Measurements from ENCODE around the gene CRTC3.

CRTC3 gene

DNA sequence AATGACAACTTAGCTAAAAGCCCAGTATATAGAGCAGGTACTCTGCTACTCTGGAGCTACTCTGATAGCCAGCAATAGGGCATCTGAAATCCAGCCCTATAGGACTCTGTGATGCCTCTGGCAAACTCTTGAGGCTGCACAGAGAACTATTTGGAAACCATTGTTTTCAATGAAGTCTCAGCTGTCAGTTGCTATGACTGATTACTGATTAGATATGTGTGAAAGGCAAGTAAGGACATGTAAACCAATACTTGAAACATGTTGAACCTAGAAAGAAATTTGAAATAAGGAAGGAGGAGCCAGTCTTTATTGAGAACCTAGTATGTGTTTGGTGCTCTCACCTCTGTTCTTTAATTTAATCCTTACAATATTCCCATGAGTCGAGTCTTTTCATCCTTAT lies 40.2 kb upstream of the CRTC3 start:
- DNase-seq (ENCODE audit: low read depth): no peak
- no peak for TF ChIP-seq CTCF (IDR thresholded peaks at IDR 0.05; ENCODE audit: low read depth, low read length, missing control alignments)
- H3K4me3 ChIP-seq (ENCODE audit: low read depth, low read length): no peak overlapping the region

DNA sequence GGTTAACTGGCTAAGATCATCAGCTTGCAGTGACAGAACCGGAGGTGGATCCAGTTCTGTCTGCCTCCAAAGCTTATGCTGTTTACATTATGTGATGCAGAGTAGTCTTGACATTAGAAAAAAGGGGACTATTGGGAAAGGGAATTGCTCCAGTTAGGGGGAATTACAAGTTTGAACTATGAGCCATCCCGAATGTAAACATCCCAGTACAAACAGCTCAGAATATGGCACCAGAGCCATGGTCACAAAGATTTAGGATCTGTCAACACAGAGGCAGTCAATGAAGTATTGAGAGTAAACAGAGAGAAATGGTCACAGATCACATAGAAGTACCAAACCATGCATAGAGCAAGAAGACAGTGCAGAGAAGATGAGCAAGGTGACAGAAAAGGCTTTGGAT lies 39.8 kb upstream of the CRTC3 start:
- DNase-seq (ENCODE audit: low read depth): no peak
- no peak overlapping the region for H3K4me3 ChIP-seq (ENCODE audit: low read depth, low read length)
- no peak for TF ChIP-seq CTCF (IDR thresholded peaks at IDR 0.05; ENCODE audit: low read depth, low read length, missing control alignments)

DNA sequence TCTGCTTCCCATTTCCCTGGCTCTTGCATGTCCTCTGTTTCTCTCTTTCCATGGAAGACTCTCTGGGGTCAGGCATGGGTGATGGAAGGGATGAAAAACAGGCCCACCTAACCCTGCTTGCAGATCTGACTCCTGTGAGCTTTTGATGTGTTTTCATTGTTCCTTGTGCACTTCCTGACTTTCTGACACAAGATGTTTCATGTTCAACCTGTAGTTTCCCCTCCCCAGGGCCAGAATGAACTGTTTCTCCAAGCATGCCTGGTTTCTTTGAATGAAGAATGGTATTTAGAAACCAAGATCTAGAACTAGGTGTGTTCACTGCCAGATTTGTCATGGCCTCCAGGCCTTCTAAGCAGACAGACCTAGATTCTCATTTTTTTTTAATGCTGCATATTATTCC lies 36.1 kb upstream of the CRTC3 start:
- TF ChIP-seq CTCF (IDR thresholded peaks at IDR 0.05; ENCODE audit: low read depth, low read length, missing control alignments): no peak
- H3K4me3 ChIP-seq (ENCODE audit: low read depth, low read length): no peak overlapping the region
- no peak for DNase-seq (ENCODE audit: low read depth)

DNA sequence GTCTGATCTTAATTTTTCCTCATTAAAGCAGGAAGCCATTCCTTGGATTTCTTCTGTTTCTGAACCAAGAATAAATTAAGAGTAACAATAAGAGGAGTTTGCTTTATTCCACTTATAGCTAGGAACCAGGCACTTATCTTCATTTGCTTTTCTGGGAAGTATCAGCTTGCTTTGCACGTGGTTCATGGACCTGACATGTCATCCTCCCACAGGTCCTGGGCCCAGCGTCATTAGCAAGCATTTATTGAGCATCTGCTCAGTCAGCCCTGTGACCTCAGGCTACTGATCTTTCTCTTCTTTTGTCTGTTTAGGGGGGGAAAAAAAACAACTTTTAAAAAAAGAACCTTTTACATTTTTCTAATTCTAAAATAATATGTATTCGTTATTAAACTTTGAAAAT lies 34.7 kb upstream of the CRTC3 start:
- no peak for TF ChIP-seq CTCF (IDR thresholded peaks at IDR 0.05; ENCODE audit: low read depth, low read length, missing control alignments)
- DNase-seq (ENCODE audit: low read depth): no peak
- no peak overlapping the region for H3K4me3 ChIP-seq (ENCODE audit: low read depth, low read length)

GRCh38 chr15:90496791-90497190 lies 32.9 kb upstream of the CRTC3 start:
- DNase-seq (ENCODE audit: low read depth): no peak
- no peak for TF ChIP-seq CTCF (IDR thresholded peaks at IDR 0.05; ENCODE audit: low read depth, low read length, missing control alignments)

DNA sequence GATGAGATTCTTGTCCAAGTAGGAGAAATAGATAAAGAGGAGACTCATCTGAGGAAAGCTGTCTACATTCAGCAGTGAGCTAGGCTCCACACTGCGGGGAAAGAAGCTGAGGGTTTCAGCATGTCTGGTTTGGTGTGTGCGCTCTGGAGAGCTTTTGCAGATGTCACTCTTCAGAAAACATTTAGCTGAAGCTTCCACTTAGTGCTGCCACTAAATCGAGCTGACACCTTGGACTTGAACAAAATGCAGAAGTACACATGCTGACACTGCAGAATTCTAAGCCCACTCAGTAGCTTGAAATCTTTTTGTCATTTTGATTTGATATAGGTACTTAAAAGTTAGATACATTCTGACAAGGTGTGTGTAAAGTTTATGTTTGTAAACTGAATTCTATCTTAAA lies 32.3 kb upstream of the CRTC3 start:
- H3K4me3 ChIP-seq (ENCODE audit: low read depth, low read length): no peak overlapping the region
- DNase-seq (ENCODE audit: low read depth): no peak
- no peak for TF ChIP-seq CTCF (IDR thresholded peaks at IDR 0.05; ENCODE audit: low read depth, low read length, missing control alignments)

More at GRCh38 chr15:90496791-90497190, 32.9 kb upstream of the CRTC3 start:
- no peak overlapping the region for H3K4me3 ChIP-seq (ENCODE audit: low read depth, low read length)

DNA sequence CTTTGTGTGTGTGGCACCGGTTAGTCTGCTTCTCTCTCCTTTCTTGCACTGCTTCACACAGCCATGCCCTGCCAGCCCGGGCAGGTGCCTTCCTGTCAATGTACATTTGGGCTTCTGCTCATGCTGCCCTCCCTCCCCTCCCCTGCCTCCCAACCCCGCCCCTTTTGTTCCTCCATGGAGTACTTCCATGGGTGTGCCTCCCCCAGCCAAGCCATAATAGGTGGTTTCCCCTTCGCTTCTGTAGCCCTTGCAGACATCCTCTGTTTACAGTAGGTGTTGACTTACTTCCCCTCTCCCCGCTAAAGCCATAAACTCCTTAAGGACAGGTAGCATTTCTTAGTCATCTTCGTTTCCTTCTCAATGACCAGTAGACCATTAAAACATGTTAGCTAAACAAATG lies 31.8 kb upstream of the CRTC3 start:
- no peak for TF ChIP-seq CTCF (IDR thresholded peaks at IDR 0.05; ENCODE audit: low read depth, low read length, missing control alignments)
- no peak for DNase-seq (ENCODE audit: low read depth)
- H3K4me3 ChIP-seq (ENCODE audit: low read depth, low read length): no peak overlapping the region
